OCI-LY7 (cell line): ENCODE measurements around the gene OR10V1. TPM values are rescaled to one million over a fixed set of nuclear protein-coding genes. Genes with fewer than 3 reads are reported as not detected.

Experiments used
- BruUV-seq: library from RNA; stranded (reverse); fragments of 400-500 nt; replicated peaks from 2 replicates; lab custom pipeline; 2021; lab: Mats Ljungman, UMichigan
- CTCF ChIA-PET: fragments of 300-600 bp; sonication (Branson Sonifier 250); formaldehyde crosslinking; loops from one replicate; lab custom pipeline; 2022; ENCODE audit warnings: antibody characterized with exemption; ENCODE audit not compliant: unreplicated experiment; lab: Charles Lee
- POLR2A ChIA-PET: fragments of 300-600 bp; sonication (Branson Sonifier 250); formaldehyde crosslinking; loops from one replicate; lab custom pipeline; 2022; ENCODE audit warnings: antibody characterized with exemption; lab: Charles Lee
- DNase-seq: peaks from one replicate; pipeline ENCODE4 v3.0.0-alpha.2; 2015; ENCODE audit warnings: low spot score
- H2AFZ ChIP-seq: fragments of 200-600 bp; sonication (generic), shearing (Covaris generic); 2 replicates; pipeline ENCODE4 v1.6.1; 2014; ENCODE audit warnings: mild to moderate bottlenecking, antibody characterized with exemption, low read length, moderate library complexity
- H3K27ac ChIP-seq: fragments of 200-600 bp; sonication (generic); 2 replicates; pipeline ENCODE4 v1.5.1; 2014; ENCODE audit warnings: mixed run types, low read depth, mild to moderate bottlenecking, moderate library complexity, low read length, inconsistent platforms; ENCODE audit not compliant: poor library complexity, severe bottlenecking
- H3K36me3 ChIP-seq: fragments of 200-600 bp; sonication (generic); 2 replicates; pipeline ENCODE4 v1.6.1; 2014; ENCODE audit warnings: mild to moderate bottlenecking, antibody characterized with exemption, low read length, moderate library complexity, mixed read lengths; ENCODE audit not compliant: insufficient read depth
- H3K4me1 ChIP-seq: fragments of 200-600 bp; sonication (generic); 2 replicates; pipeline ENCODE4 v1.5.1; 2014; ENCODE audit warnings: mild to moderate bottlenecking, low read length; ENCODE audit not compliant: insufficient read depth, poor library complexity, severe bottlenecking
- H3K4me2 ChIP-seq: fragments of 200-600 bp; sonication (generic); 2 replicates; pipeline ENCODE4 v1.6.1; 2014; ENCODE audit warnings: mild to moderate bottlenecking, low read length
- H3K4me3 ChIP-seq: fragments of 200-600 bp; sonication (generic); 2 replicates; pipeline ENCODE4 v1.5.1; 2014; ENCODE audit warnings: mild to moderate bottlenecking, low read depth, low read length; ENCODE audit not compliant: poor library complexity, severe bottlenecking
- H3K79me2 ChIP-seq: fragments of 200-600 bp; sonication (generic); 2 replicates; pipeline ENCODE4 v1.6.1; 2016; ENCODE audit warnings: low read depth, mild to moderate bottlenecking, low read length, moderate library complexity, mixed read lengths; ENCODE audit not compliant: insufficient read depth
- H3K9me2 ChIP-seq: fragments of 200-600 bp; sonication (generic); 2 replicates; pipeline ENCODE4 v1.6.1; 2016; ENCODE audit warnings: mild to moderate bottlenecking, low read length, mixed read lengths; ENCODE audit not compliant: insufficient read depth
- H3K9me3 ChIP-seq: fragments of 200-600 bp; sonication (generic); 2 replicates; pipeline ENCODE4 v1.6.1; 2014; ENCODE audit warnings: mild to moderate bottlenecking, mixed run types, low read length, mixed read lengths
- H4K20me1 ChIP-seq: fragments of 200-600 bp; sonication (generic); 2 replicates; pipeline ENCODE4 v1.6.1; 2014; ENCODE audit warnings: mild to moderate bottlenecking, antibody characterized with exemption, low read length, moderate library complexity, mixed read lengths; ENCODE audit not compliant: insufficient read depth
- EZH2phosphoT487 ChIP-seq: fragments of 200-600 bp; sonication (generic); IDR thresholded peaks from 2 replicates; pipeline ENCODE4 v1.6.1; 2018; ENCODE audit warnings: low read depth, borderline replicate concordance, mild to moderate bottlenecking, mixed run types, antibody characterized with exemption, low read length, moderate library complexity, mixed read lengths
- intact Hi-C: fragments of 100-400 bp; cut with micrococcal nuclease; formaldehyde crosslinking; loops from one replicate; pipeline ENCODE4 v1.10.0; 2022; ENCODE audit not compliant: unreplicated experiment
- total RNA-seq, 2 experiments: library from RNA; depleted of rRNA in 1 of 2; stranded (reverse); fragments of >200 nt in 1 of 2; shearing (Covaris generic) in 1 of 2; gene quantifications; 2 replicates each; pipeline ENCODE4 v1.2.3, GENCODE V29; 2014 to 2022
- TF ChIP-seq, protein P1 (sequence below): fragments of 200-600 bp; sonication (generic); conservative IDR thresholded peaks from 2 replicates; pipeline ENCODE4 v1.5.1; 2014; ENCODE audit warnings: mild to moderate bottlenecking, antibody characterized with exemption, low read length, moderate library complexity, mixed read lengths

OR10V1 gene
- total RNA-seq, 2 experiments from 2014 or later = not detected

DNA sequence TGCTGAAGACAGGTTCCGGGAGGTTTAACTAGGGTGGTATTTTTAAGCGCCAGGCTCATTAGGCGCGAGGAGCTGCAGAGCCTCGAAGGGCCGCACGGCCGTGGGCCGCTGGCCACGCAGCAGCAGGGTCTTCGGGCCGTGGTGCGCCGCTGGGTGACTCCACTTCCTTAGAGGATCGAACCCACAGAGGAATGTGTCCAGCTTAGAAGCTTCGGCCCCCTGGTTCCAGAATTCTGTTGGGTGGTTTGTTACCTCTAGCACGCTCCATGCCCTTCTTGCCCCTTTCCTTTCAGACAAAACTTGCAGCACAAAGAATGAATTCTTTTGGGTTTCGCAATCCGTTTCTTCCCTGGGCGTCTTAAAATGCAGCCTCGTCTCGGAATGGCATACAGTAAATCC is 44.0 kb downstream of the OR10V1 start:
- no peak for TF ChIP-seq EZH2phosphoT487
- TF ChIP-seq, protein P1, sequence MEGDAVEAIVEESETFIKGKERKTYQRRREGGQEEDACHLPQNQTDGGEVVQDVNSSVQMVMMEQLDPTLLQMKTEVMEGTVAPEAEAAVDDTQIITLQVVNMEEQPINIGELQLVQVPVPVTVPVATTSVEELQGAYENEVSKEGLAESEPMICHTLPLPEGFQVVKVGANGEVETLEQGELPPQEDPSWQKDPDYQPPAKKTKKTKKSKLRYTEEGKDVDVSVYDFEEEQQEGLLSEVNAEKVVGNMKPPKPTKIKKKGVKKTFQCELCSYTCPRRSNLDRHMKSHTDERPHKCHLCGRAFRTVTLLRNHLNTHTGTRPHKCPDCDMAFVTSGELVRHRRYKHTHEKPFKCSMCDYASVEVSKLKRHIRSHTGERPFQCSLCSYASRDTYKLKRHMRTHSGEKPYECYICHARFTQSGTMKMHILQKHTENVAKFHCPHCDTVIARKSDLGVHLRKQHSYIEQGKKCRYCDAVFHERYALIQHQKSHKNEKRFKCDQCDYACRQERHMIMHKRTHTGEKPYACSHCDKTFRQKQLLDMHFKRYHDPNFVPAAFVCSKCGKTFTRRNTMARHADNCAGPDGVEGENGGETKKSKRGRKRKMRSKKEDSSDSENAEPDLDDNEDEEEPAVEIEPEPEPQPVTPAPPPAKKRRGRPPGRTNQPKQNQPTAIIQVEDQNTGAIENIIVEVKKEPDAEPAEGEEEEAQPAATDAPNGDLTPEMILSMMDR = no peak
- ChIA-PET POLR2A (interaction anchor here (0.6 to 2.8 kb wide), 21 partner anchors 7 to 1282 kb away, joined by 3 to 14 read pairs (median 3); partner anchors contain the start of genes MS4A1, OSBP and SLC15A3), CTCF (no interaction called here)
- Histone ChIP-seq H3K4me2 (peak overlapping the region; percentile 75), H3K79me2 (peaks cover 24% of the 10 kb centered on the region), H3K4me1 (peaks cover 19% of the 10 kb centered on the region), H4K20me1 (peaks cover 9% of the 10 kb centered on the region; the same call in 1 of the 2 replicates), H3K4me3 (peak overlapping the region; percentile 99), H3K36me3 (peaks cover 26% of the 10 kb centered on the region), H3K9me3 (no peaks in the 10 kb centered on the region), H2AFZ (peak overlapping the region; percentile 96), H3K27ac (peak overlapping the region; percentile 45), H3K9me2 (no peaks in the 10 kb centered on the region)
- DNase-seq = no peak
- intact Hi-C loops = loop anchor here (2.0 to 5.0 kb wide), 5 partner anchors 53 to 397 kb away; partner anchors contain the start of gene MRPL16
- TSS peak; percentile 97 for BruUV-seq

DNA sequence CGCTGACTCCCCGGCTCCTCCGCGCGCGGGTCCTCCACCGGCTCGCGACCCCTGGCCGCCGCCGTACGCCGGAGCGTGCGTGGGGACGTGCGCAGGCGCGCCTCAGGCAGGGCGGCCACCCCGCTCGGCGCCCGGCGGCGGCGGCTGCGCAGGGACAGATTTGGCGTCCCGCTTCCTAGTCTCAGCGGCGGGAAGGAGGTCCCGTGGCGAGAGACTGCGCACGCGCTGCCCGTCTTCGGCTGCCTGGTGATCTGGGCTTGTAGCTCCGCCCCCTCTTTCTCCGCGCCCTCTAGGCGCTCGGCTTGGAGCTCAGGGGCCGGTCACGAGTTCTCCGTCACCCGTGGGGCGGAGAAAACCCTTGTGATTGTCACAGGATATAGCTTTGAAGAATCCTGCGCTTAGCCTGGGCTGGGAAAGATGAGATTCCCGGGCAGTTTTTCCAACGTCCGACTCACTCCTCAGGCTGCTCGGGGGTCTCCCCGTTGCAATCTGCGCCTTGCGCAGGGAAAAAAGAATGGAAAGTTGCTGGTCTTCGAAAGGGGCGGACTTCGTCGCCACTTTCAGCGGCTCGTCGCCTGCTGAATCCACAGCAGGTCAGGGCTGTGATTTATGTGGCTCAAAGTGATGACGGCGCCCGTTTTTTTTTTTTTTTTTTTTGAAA is 44.6 kb downstream of the OR10V1 start, which contains the start of gene PATL1:
Gene PATL1 (minus strand): TSS at position 88 of the 661 bp plus-strand sequence. CDS start 142 bp downstream, outside the sequence.
- peak within 1 kb of the TSS; percentile 75 for H3K4me2 ChIP-seq
- peak; percentile 98 for DNase-seq
- H3K9me3 ChIP-seq = no peaks in the 10 kb centered on the region
- peak within 1 kb of the TSS; percentile 96 for H2AFZ ChIP-seq
- H3K4me3 ChIP-seq = peak within 1 kb of the TSS; percentile 99
- H3K9me2 ChIP-seq = no peaks in the 10 kb centered on the region
- peaks cover 19% of the 10 kb centered on the region for H3K4me1 ChIP-seq
- H3K36me3 ChIP-seq = peaks cover 31% of the 10 kb centered on the region
- TF ChIP-seq EZH2phosphoT487 = no peak
- TF ChIP-seq, protein P1 = no peak
- intact Hi-C loops = loop anchor here (2.0 to 5.0 kb wide), 5 partner anchors 52 to 397 kb away; partner anchors contain the start of gene MRPL16
- CTCF ChIA-PET = interaction anchor here (0.6 kb wide), 2 partner anchors 77 to 98 kb away, joined by 6 read pairs; no protein-coding TSS in a partner anchor
- H4K20me1 ChIP-seq = peaks cover 9% of the 10 kb centered on the region; the same call in 1 of the 2 replicates
- peaks cover 25% of the 10 kb centered on the region for H3K79me2 ChIP-seq
- POLR2A ChIA-PET = interaction anchor here (0.6 to 2.8 kb wide), 26 partner anchors 8 to 1895 kb away, joined by 3 to 14 read pairs (median 4); partner anchors contain the start of genes MS4A1, OSBP and SLC15A3
- no TSS peak for BruUV-seq
- H3K27ac ChIP-seq = peak within 1 kb of the TSS; percentile 47
